GM19239 (cell line): ENCODE data around the gene TMSB10.

ENCODE experiments used
- DNase-seq: peaks from one replicate; pipeline ENCODE4 v3.0.0; 2011; ENCODE audit warnings: low spot score; ENCODE audit not compliant: insufficient read length
- FAIRE-seq: peaks from 2 replicates; lab custom pipeline; 2011; peaks lifted over from hg19 to GRCh38; lab: Jason Lieb, UNC

The TMSB10 gene

DNA sequence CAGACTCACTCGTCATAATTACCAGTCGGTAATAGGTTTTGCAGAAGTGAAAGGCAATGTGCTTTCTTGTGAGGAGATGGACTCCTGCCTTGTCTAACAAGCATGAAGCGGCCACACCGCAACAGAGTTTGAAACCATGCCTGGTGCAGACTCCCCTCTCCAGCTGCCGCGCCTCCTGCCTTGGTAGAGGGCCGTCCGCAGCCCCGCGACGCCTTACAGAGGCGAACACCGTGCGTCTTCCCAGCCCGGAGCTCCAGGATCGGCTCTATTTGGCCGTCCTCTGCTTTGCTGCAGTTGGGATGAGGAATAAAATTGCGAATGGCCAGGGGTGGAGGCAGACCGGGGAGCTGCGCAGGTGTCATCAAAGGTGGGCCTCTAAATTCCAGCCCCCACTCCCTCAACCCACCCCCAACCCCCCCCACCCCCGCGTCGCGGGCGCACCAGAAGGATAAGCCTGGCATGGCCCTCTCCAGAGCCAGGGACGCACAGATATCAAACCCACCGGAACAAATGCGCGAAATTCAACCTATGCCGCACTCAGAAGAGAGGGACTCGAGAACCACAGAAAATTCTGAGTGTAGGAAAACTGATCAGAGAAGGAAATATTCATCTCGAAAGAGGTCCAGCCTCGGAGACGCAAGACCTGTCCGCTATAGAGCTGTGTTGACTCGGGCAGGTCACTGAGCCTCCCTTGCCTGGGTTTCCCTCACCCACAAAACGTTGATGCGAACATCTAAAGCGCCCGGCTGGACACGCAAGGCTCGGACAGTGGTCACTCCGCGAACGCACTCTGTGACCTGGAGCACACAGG is 25.7 kb upstream of the TMSB10 start:
- DNase-seq, result no peak
- FAIRE-seq, result peak; percentile 54

DNA sequence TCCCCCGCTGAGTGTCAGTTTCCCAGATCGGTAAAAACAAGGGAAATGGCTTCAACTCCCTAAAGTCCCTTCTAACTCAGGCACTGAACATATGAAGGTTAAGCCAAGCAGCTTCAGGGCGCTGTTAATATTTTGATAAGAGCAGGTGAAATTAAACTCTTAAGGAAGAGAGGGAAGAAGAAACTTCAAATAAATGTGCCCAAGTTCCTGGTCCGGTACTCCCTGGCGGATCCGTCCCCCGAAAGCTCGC is 25.1 kb upstream of the TMSB10 start:
- DNase-seq, result no peak
- no peak for FAIRE-seq

- FAIRE-seq, result no peak
- DNase-seq, result no peak
Observed at GRCh38 chr2:84880645-84881521, 24.6 kb upstream of the TMSB10 start, which contains the start of gene TRABD2A. TRABD2A (minus strand) TSS chr2:84881084; CDS start chr2:84881039, 45 bp downstream.

DNA sequence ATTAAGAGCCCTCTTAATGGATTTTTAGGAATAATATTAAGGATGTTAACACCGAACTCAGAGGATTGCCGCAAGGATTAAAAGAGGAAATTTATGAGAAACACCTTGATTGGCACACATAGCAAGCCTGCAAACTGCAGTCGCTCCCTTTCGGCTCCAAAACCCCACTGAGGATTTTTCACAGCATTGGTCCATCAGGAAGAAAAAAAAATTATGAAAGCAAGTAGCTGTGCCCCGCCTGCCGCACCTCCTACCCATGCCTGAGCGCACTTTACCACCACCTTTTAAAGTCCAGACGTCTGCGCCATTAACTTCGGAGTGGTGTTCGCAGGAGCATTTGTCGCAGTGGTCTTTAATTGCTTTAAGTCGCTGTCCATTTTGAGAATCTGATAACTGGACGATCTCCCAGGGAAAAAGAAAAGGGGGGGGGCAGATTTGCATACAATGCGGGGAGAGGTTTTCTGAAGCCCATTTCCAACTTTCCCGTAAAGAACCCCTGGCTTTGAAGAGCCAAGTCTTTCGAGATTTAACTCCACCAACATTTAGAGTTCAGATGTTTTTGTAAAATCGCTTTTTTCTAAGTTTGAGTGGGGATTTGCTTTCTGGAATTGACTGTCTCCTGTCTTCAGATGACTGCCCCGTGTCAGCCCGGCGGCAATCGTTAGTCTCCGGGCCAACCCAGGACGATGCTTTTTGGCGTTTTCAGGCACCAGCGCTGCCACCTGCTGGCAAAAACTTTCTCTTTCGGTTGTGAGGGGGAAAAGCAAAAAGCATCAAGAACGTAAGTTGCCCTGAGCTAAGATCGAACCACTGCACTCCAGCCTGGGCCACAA is 23.7 kb upstream of the TMSB10 start:
- peak; percentile 85 for FAIRE-seq
- DNase-seq, result peak; percentile 67

DNA sequence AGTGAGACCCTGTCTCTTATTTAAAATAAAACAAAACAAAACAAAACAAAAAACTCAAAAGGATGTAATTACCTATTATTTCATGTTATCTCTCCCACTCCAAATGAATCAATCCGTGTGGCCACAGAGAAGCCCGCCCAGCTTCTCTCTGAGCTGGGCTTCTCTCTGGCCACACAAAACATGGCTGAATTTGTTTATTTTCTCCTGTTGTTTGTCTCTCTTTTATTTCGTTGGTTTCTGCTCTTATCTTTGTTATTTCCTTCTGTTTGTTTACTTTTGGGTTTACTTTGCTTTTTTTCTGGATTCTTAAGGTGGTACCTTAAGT is 23.1 kb upstream of the TMSB10 start:
- no peak for FAIRE-seq
- no peak for DNase-seq

DNA sequence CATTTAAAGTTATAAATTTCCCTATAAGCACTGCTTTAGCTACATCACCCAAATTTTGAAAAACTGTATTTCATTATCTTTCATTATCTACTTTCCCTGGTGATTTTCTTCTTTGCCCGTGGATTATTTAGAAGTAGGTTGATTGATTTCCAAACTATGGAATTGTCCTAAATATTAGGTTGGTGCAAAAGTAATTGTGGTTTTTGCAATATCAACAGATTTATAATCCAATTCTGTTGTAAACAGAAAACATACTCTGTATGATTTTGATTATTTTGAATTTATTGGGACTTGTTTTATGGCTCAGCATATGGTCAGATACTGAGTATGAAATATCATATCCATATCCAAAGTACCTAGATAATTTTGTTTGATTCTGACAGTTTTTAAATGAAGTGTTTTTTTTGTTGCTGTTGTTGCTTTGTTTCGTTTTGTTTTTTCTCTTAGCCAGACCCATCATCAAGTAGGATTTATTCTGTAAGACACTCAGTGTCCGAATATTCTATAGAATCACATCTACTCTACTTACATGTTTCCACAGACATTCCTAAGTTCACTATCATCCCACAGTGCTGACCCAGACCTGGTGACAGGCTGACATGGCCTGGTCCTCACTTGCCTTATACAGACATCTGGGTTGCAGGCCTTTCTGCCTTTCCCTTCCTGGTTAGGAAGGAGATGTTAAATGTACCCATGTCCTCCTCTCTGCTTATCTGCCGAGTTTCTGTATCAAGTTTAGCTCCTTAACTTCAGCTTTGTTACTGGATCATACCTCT is 22.5 kb upstream of the TMSB10 start:
- FAIRE-seq, result no peak
- no peak for DNase-seq

GRCh38 chr2:84884449-84884848 is 21.0 kb upstream of the TMSB10 start:
- DNase-seq (no peak), FAIRE-seq (no peak)

DNA sequence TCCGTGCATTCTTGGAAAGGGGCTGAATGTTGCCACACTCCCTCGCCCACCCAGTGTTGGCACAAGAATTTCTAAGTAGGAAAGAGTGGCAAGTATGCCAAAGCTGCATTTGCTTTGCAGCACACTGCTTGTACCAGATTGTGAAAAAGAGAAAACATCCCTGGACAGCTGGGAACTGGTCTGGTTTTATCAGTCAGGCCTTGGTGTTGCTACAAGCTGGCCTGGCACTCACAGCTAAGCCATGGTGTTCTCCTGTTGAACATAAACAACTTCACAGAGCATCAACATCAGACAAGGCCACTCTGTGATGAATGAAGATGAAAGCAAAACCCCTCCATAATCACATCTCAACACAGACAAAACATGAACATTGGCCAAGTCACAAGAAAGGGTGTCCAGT is 20.3 kb upstream of the TMSB10 start:
- DNase-seq, result no peak
- FAIRE-seq, result no peak

DNA sequence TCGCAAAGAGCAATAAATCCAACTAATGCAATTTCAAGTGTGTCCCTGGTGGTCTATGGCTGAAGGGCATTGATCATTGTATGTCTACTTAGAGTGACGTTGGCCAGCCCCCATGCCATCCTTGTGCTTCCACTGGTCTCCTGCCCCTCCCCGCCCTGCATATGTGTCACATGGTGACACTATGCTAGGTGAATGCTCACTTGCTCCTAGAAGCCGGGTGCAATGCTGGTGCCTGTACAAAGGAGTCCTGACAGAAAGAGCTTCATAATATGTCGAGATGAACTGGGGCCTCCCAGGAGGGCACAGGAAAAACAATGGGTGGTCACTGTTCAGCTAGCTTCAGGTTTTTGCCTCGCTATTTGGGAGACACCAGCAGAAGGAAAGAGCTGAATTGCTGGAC is 18.7 kb upstream of the TMSB10 start:
- FAIRE-seq (no peak), DNase-seq (no peak)

GRCh38 chr2:84888401-84889276 is 16.8 kb upstream of the TMSB10 start:
- FAIRE-seq (peak; percentile 93), DNase-seq (no peak)

GRCh38 chr2:84889332-84889731 is 16.1 kb upstream of the TMSB10 start:
- FAIRE-seq (no peak), DNase-seq (no peak)

- no peak for FAIRE-seq
- no peak for DNase-seq
Observed at GRCh38 chr2:84891355-84892010, 14.0 kb upstream of the TMSB10 start.

- DNase-seq (no peak), FAIRE-seq (peak; percentile 45)
Observed at GRCh38 chr2:84894131-84894586, 11.3 kb upstream of the TMSB10 start.

- DNase-seq (no peak), FAIRE-seq (peak; percentile 73)
Observed at GRCh38 chr2:84894758-84895520, 10.5 kb upstream of the TMSB10 start.

GRCh38 chr2:84896567-84896966 is 8.9 kb upstream of the TMSB10 start:
- DNase-seq (no peak), FAIRE-seq (no peak)

DNA sequence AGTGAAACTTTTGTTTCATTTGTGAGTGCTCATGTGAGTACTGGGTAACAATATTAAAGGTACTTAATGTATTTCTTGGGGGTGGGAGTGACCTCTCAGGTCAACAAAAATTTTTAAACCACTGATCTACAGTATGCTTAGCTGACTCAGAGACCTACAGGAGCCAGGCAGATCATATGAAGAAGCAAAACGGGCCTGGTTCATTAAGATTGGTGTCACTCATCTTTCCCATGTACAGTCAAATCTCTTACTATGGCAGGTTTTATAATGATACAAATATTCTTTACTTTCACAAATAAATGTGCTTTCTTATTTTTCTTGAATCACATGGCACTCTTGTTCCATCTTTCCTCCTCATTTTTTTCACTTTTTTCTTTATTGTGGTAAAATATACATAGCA is 7.7 kb upstream of the TMSB10 start:
- DNase-seq, result no peak
- FAIRE-seq, result no peak

GRCh38 chr2:84899304-84900204 is 5.9 kb upstream of the TMSB10 start:
- no peak for FAIRE-seq

More at GRCh38 chr2:84899304-84900204, 5.9 kb upstream of the TMSB10 start:
- DNase-seq, result no peak
